Right ventricle myocardium superior (tissue), 1 donor: ENCODE results near the gene CEP131. TPM values are rescaled to one million over a fixed set of nuclear protein-coding genes. Genes with fewer than 3 reads are reported as not detected.
A peak's percentile ranks its signal among the peaks of the same experiment; 100 is the strongest.

ENCODE experiments used
- ATAC-seq: fragments of 200-7000 bp; cut with Tn5 transposase; one replicate; pipeline ENCODE4 v1.9.1; 2020; ENCODE audit warnings: mild to moderate bottlenecking; ENCODE audit not compliant: poor library complexity
- DNase-seq: peaks from one replicate; pipeline ENCODE4 v3.0.0-alpha.2; 2020
- intact Hi-C: fragments of 100-400 bp; cut with DNase I; formaldehyde crosslinking; loops from one replicate; pipeline ENCODE4 v1.11.2; 2022
- long read RNA-seq: library from polyadenylated mRNA; unstranded; transcript quantifications from one replicate; pipeline ENCODE4 v2.0.0, GENCODE V29; 2021
- total RNA-seq: library from RNA; stranded (reverse); fragmentation: NEBNext Ultra II Directional; extraction: Animal tissue kit (Norgen Biotek cat#: 25700); gene quantifications from one replicate; pipeline ENCODE4 v1.2.1, GENCODE V29; 2021
- donor health status: DM: no; HTN: yes; CAD: no; lungs with severe emphysema.

Gene CEP131
- total RNA-seq = 11.1 TPM
- long read RNA-seq, transcript CEP131-203 (26 exons, 3,543 nt) = major isoform, 10 of 43 reads
- long read RNA-seq, partial matches to known transcripts = 15 of 43 reads
- long read RNA-seq, other reads (novel, unspliced or antisense) = 13 of 43 reads

DNA sequence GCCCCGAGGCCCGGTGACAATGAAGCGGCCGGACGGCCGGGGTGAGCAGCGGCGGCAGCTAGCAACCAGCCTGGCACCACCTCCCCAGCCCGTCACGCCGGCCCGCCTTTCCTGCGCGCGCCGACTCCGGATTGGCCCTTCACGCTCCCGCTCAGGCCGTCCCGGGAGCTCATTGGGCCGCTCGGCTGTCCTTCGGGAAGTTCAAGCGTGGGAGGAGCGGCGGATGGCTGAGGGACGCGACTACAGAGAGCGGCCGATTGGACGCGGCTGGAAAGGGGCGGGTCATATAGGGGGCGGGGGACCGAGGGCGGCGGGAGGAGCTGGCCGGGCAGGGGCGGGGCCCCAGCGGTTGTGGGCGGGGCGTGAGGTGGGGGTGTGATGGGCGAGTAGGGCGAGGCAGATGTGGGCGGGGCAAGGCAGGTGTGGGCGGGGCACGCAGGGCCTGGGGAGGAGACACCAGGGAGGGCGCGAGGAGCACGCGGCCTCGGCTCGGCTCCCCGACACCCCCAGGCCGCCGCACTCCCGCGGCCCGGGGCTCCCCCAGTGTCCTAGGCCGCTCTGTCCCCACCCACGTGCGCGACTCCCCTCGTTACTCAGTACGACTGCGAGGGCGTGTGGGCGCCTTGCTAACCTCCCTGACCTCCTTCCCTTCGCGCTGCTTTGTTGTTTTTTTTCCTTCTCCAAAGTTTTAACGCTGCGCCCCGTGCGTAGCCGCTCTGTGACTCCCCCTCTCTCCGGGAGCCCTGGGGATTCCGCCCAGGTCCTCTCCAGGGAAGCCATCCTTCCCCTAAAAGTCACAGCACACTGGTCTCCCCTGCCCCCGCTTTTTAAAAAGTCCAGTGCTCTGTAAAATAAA lies at the start of gene CEP131:
CEP131 (minus strand) TSS at position 60 of the 856 bp plus-strand sequence. CDS start 2,909 bp downstream, outside the sequence.
- DNase-seq (peak; percentile 100), ATAC-seq (peak; percentile 98)
- intact Hi-C loops = no loop called here

DNA sequence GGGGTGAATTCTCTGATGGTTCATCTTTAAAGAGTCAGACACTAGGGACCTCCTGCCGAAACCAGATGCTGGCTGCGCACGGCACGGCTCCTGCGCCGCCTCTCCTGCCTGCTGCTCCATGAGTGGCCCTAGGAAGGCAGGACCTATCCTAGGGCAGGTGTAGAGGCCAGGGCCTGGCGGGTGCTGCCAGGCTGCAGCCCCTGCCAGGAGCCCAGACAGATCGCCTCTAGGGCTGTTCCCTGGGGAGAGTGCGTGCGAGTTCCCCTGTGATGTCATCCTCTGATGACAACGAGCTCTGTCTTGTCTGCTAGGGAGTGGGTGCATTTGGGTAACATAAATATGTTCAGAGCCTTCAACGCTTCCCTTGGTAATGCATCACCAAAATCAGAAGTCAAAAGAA lies 48.5 kb upstream of the CEP131 start:
- ATAC-seq = no peak
- intact Hi-C loops = no loop called here
- DNase-seq = no peak

DNA sequence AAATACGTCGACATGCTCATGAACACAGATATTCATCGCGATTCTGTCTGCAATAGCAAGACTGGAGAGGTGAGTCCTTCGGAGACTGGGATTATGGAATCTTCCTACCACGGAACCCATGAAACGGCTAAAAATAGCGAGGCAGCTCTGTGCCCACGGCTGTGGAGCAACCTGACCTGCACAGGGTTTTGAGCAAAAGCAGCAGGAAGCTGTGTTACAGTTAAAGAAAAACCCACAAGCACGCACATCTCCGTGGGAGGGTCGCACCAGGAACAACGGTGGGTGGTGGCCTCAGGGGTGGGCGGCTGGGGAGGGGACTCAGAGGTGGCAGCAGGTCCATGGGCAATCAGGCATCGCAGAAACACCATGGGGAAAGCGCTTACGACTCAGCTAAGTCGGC lies 47.5 kb upstream of the CEP131 start:
- intact Hi-C loops = no loop called here
- DNase-seq = no peak
- ATAC-seq = no peak

DNA sequence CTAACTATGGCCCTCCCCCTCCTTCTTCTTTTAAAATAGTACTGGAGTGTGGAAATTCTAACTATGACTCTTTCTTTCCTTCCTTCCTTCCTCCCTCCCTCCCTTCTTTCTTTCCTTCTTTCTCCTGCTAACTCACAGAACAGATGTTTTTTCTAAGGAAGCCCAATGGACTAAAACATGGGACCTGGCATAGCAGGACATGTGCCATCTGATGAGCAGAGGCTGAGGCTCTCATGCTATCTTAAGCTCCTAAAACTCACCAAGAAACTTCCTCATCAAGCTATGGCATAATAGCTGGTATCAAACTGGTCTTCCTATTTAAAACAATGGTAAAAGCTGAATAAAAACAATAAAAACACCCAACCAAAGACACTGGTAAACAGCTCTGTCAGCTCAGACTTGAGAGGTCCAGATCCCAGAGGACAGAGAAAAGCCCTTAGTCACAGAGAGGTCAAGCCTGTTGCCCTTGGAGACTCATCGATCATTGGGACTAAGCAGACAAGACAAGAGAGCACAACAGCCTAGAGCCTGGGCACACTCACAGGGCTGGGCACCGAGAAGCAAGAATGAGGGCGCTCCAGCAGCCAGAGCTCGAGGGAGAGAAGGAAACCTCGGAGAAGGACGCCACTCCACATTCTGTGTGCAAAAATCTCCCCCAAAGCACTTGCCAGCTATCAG lies 44.8 kb upstream of the CEP131 start:
- ATAC-seq (no peak), DNase-seq (no peak)
- intact Hi-C loops = no loop called here

DNA sequence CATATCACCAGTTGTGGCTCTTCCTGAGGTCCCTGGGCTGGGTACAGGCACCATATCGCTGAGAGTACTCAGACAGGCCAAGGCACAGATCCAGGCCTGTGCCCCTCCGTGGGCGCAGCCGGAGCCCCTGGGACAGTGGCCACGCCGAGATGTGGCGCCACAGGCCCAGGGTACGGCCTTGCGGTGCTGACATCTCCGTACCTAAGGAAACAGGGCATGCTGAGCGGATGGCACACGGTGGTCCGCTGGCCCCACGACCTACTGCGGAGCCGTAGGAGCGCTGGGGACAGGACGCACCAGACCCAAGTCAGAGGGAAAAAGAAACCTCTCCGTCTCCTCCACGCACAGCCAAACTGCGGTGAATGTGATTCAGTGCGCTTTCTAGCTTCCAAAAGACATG lies 42.8 kb upstream of the CEP131 start:
- no peak for DNase-seq
- no peak for ATAC-seq
- intact Hi-C loops = no loop called here

DNA sequence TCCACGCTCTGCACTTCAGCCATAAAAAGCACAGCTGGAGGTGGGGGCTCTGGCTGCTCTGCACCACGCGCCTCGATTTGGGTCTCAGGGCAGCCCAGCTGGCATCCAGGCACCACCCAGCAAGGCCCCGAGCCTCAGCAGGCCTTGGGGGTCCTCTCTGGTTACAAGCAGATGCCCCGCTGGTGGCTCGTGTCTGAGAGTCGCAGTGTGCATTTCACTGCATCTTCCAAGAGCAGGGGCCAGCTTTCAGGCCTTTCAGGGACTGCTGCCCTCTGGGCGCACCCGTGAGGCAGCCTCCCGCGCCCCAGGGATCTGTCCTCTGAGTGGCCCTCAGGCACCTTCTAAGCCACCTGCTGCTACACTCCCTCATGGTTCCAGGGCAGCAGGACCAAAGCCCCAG lies 41.9 kb upstream of the CEP131 start:
- ATAC-seq (no peak), DNase-seq (no peak)
- intact Hi-C loops = no loop called here

DNA sequence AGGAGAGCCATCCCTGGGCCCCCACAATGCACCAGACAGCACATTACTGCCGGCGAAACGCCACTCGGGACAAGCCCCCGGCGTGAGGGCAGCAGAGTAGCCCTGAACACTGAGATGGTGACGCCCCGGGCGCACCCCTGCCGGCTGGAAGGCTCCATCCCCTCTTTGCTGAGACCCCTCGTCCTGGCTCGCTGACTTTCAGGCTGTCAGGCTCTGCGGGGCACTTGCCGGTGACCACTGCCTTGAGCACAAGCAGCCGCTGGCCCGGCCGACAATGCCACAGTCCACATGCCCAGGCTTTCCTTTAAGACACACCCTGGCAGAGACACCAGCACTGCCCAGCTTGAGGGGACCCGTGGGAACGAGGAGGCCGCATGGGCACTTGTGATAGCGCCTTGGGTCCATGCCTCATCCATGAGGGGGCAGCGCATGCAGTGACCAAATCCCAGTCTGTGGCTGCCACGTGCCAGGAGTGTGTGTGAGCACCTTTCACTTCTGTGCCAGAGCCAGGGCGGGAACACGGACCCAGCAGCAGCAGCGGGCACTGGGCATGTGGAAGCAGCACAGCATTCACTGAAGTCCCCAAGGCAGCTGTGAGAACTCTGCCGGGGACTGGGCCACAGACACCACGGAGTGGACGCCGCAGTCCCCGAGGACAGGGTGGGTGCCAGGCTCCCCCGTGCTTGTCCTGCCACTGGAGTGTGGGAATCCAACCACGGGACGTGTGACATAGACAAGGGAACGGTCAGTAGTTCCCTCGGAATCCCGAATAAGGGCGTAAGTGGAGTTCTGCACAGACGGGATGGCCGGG lies 40.8 kb upstream of the CEP131 start:
- no peak for ATAC-seq
- intact Hi-C loops = no loop called here
- DNase-seq = no peak

DNA sequence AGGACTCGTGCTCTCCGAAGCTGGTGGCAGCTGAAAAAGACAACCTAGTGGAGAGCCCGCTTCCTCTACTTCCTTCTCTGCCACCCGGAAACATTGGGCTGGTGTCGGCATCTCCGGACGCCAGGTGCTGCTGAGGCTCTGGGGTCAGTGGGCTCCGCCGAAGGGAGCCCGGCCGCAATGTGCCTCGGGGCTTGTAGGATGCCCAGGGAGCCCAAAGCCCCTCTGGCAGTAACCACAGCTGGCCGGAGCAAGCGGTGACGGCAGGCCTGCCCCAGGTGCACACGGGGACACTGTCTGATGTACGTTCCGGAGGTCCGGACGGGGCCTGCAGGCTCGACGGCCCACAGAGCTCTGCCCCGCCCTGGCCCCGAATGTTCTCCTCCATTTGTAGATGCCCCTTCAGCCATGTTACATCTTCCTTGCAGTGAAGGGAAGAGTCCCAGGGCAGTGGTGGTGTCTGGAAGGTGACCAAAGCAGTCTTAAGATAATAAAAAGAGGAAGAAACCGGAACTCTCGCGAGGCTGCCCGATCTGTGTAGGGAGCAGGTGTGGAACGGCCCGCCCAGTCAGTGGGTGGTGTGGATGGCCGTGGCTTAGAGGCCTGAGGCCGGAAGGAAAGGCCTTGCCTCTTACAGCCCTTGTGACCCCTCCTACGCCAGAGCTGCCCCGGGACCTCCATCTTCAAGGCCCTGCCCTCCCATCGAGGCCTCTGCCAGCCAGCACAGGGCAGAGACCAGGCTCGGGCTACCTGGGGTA lies 39.0 kb upstream of the CEP131 start:
- intact Hi-C loops = no loop called here
- DNase-seq (no peak), ATAC-seq (no peak)

DNA sequence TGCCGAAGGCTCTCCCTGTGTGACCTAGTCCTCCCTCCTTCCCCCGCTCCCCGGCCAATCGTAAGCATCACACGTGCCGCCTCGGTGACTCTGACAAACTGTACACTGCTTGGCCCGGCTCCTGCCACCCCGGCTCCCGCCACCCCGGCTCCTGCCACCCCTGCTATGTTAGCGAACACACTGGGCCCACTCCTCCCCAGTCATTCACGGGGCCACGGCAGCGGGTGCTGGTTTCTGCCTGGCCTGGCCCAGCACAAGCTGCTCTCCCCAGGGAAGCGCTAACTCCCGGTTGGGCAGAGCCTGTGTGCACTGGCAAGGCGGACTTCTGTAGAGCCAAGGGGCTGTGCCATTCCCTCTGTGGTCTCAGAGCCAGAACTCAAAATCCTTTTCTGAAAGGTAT lies 38.3 kb upstream of the CEP131 start:
- intact Hi-C loops = no loop called here
- ATAC-seq = no peak

DNA sequence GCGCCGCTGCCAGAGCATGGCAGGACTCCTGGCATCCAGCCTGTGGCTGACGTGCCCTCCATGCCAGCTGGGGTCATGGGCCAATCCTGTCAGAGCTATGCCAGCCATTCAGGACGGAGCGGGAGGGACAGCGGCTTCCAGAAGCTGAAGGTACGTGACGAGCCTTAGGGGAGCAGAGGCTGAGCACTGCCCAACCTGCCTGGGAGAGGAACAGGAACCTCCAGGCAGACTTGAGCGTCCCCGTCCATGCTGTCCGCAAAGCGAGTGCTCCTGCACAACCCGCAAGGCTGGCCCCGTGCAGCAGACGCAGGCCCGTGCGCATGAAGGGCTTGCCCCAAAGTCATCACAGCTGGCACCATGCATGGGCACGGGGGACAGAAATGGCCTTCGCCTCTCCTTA lies 37.9 kb upstream of the CEP131 start:
- intact Hi-C loops = no loop called here
- no peak for ATAC-seq
- no peak for DNase-seq

More for the DNA sequence above, 38.3 kb upstream of the CEP131 start:
- DNase-seq = no peak

DNA sequence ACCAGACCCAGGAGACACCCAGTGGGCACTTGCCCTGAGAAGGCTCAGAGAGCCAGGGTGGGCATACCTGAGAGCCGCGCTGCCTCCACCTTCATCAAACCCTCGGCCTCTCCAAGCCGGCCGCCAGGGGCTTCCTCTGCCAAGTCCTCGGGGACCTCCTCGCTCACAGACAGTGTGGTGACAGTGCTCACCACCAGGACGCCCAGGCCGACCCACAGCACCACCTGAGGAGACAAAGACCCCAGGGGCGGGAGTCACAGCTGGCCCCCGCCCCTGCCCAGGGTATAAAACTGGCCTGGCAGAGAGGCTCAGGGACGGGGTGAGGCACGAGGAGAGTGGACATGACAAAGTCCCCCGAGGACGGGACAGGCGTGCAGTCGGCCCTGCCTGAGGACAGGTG lies 37.4 kb upstream of the CEP131 start:
- intact Hi-C loops = no loop called here
- no peak for ATAC-seq
- no peak for DNase-seq

DNA sequence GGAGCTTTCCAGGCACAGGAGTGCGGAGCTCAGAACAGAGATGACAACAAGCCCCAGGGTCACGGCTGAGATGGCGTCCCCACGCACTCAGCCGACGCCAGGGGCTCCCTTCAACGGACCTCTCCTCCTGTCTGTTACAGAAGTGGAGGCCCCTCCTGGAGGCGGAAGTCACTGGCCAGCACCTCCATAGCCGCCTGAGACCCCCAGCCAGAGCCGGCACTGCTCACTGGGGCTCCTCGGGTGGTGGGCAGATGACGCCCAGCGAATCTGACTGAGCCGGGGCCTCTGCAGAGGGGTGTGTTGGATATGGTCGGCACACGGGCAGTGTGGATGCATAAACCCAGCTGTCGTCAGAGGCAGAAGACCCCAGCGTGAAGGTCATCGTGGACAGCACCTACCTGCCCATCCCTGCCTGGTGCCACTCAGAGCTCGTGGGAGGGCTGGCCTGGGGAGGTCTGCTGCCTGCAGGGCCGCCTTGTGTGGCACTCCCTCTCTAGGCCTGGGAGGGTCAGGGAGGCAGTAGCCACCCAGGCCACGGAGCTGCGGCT lies 36.4 kb upstream of the CEP131 start:
- intact Hi-C loops = no loop called here
- ATAC-seq = no peak
- DNase-seq = no peak

DNA sequence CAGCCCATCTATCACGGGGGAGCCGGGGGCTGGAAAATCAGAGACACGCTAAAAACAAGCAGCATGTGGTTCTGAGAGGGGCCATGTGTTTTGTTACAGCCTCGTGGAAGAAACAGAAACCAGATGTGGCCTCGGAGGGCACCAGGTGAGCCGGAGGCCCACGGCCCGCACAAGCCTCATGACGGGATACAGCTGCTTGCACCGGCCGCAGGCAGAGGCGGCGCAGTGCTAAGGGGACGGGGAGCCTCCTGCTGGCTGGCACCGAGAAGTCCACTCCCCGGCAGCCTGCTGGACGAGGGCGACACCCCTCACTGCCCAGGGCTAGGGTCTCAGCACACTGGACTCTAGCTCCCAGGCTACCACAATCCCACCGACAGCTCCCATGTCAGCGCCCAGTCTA lies 35.5 kb upstream of the CEP131 start:
- DNase-seq (no peak), ATAC-seq (no peak)
- intact Hi-C loops = no loop called here

DNA sequence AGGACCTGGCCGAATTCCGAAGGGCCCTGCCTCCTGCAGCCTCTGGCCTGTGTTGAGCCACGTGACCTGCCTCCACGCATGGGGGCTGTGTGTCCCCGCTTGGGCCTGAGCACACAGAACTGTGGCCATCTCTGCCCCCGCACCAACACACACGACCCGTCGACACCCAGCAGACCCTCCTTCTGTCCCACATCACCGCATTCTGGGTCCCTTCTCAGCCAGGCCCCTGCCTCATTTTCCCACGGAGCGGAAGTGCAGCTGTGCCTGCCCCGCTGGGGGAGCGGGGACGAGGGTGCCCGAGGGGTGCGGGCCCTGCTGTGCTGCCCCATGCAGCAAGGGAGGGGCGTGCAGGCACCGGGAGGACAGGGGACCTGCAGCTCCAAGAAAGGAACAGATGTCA lies 34.8 kb upstream of the CEP131 start:
- no peak for ATAC-seq
- intact Hi-C loops = no loop called here
- no peak for DNase-seq

DNA sequence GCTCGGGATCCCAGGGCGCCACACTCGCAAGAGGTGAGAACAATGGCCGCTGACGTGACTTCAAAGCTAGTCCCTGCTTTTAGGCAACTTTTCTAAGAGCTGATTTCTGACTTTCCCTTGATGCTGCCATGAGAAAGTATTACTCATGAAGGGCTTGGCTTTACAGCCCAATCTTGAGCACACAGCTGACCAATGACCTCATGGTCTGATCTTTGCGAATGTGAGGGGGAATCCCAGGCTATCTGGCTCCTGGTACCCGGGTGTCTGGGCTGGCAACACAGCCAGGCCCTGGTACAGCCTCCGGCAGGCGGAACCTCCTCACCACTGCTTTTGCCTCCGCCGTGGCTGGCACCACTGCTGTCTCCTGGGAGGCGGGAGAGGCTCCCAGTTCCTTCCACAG lies 33.9 kb upstream of the CEP131 start:
- no peak for ATAC-seq
- intact Hi-C loops = no loop called here
- no peak for DNase-seq

DNA sequence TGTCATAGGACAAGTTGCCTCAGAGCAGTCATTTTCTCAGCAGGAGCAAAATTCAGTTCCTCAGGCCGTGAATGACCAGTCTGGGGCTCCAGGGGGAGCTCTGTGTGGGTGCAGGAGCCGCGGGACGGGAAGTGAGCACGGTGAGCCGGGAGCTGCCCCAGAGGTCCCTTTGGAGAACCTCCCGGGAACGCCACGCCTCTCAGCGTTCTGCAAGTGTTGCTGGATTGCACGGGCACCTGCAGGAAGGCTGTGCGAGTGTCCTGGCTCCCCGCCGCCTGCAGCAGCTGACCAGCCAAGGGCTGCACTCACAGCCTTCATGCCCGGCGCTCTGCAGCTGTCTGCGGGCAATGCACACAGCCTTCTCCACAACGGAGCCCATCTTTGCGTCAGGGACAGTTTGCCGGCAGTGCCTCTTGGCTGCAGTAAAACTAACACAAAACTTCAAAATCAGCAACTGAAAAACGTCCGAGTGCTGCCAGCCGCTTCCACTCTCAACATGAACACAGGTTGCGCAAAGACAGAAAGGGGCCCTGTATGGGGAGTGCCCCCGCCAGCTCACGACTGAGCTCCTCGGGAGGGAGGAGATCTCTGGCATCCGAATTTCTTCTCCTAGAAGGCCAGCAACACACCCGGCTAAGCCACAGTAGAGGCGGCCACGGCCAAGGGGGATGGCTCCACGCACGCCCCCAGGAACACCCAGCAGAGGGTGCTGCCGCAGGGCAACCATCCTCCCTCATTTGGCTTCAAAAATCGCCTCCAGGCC lies 32.4 kb upstream of the CEP131 start:
- ATAC-seq = peak; percentile 91
- intact Hi-C loops = loop anchor here (5.0 kb wide), 2 partner anchors 227 to 347 kb away; no protein-coding TSS in a partner anchor

DNA sequence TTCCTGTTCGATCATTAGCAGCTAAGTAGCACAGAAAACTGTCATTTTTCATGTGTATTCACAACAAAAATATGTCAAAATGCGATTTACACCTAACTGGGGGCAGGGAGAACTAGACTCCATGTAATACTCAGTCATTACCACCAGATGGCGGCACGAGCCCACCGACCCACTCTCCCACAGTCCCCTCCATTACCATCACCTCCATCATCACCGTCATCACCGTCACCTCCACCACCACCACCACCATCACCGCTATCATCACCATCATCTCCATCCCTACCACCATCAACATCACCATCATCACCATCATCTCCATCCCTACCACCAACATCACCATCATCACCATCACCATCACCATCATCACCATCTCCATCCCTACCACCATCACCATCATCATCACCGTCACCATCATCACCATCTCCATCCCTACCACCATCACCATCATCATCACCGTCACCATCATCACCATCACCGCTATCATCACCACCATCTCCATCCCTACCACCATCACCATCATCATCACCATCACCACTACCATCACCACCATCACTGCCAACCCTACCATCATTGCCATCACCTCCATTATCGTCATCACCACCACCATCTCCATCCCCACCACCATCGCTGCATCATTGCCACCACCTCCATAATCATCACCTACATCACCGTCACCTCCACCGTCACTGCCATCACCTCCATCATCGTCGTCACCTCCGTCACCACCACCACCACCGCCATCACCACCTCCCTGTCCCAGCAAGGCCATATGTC lies 30.8 kb upstream of the CEP131 start:
- peak; percentile 50 for ATAC-seq
- intact Hi-C loops = loop anchor here (5.0 kb wide), 2 partner anchors 229 to 349 kb away; no protein-coding TSS in a partner anchor
- DNase-seq = peak; percentile 70

More for the DNA sequence above, 32.4 kb upstream of the CEP131 start:
- peak; percentile 92 for DNase-seq
